B cell (primary cell): ENCODE results near the gene DNAAF3. TPM values are rescaled to one million over a fixed set of nuclear protein-coding genes. Genes with fewer than 3 reads are reported as not detected.

ENCODE experiments used
- ATAC-seq: fragments of 200-7000 bp; cut with Tn5 transposase; one replicate; pipeline ENCODE4 v1.10.0; 2021; ENCODE audit warnings: low read depth, mild to moderate bottlenecking, moderate number of reproducible peaks, moderate library complexity
- CTCF ChIA-PET: fragments of 350-600 bp; sonication (Branson Sonifier 250); formaldehyde crosslinking; loops from one replicate; lab custom pipeline; 2021; ENCODE audit warnings: antibody characterized with exemption, inconsistent platforms; lab: Charles Lee
- POLR2A ChIA-PET: fragments of 350-600 bp; sonication (Branson Sonifier 250); formaldehyde crosslinking; loops from one replicate; lab custom pipeline; 2021; ENCODE audit warnings: antibody characterized with exemption; lab: Charles Lee
- DNase-seq: peaks from one replicate; pipeline ENCODE4 v3.0.0; 2013
- H2AFZ ChIP-seq: 2 replicates; pipeline ENCODE4 v1.6.1; 2012; ENCODE audit warnings: mild to moderate bottlenecking, low read depth, low read length; ENCODE audit not compliant: insufficient read depth, poor library complexity, severe bottlenecking
- H3K27ac ChIP-seq, 2 donors: 1 replicate in 1 of 2; 2 replicates in 1 of 2; pipeline ENCODE4 v1.5.1; 2012 to 2013; ENCODE audit warnings: low read length in 2 of 2, mild to moderate bottlenecking in 2 of 2, moderate library complexity in 1 of 2
- H3K27me3 ChIP-seq, 4 experiments: fragments of 200-600 bp in 1 of 4; sonication (generic) in 1 of 4; replicated peaks in 1 of 4; 1 replicate in 2 of 4; 2 replicates in 2 of 4; pipeline versions ENCODE4 v1.6.1 to v1.7.0; 2013 to 2016; ENCODE audit warnings: low read length in 3 of 4, mild to moderate bottlenecking in 2 of 4, mixed read lengths in 1 of 4, moderate library complexity in 1 of 4; ENCODE audit not compliant: insufficient read depth in 4 of 4, control insufficient read depth in 3 of 4; ENCODE audit errors: control extremely low read depth in 1 of 4
- H3K36me3 ChIP-seq, 2 experiments: replicated peaks in 1 of 2; 1 replicate in 1 of 2; 2 replicates in 1 of 2; pipeline versions ENCODE4 v1.6.1 to v1.7.1; 2013; ENCODE audit warnings: low read length in 1 of 2; ENCODE audit not compliant: insufficient read depth in 2 of 2, control insufficient read depth in 1 of 2; ENCODE audit errors: control extremely low read depth in 1 of 2, extremely low read depth in 1 of 2
- H3K4me1 ChIP-seq, 2 donors: fragments of 200-600 bp in 1 of 2; sonication (generic) in 1 of 2; 1 replicate in 1 of 2; 2 replicates in 1 of 2; pipeline versions ENCODE4 v1.5.1 to v1.6.1; 2013 to 2017; ENCODE audit warnings: low read length in 2 of 2; ENCODE audit not compliant: control insufficient read depth in 2 of 2, insufficient read depth in 2 of 2
- H3K4me2 ChIP-seq: replicated peaks from 2 replicates; pipeline ENCODE3; 2012; ENCODE audit warnings: mild to moderate bottlenecking, low read depth, low read length; ENCODE audit not compliant: poor library complexity, severe bottlenecking
- H3K4me3 ChIP-seq, 5 experiments: fragments of 200-600 bp in 1 of 5; sonication (generic) in 1 of 5; 1 replicate in 3 of 5; 2 replicates in 2 of 5; pipeline versions ENCODE4 v1.5.1 to v1.7.0; 2011 to 2016; ENCODE audit warnings: low read length in 4 of 5, mild to moderate bottlenecking in 4 of 5, low read depth in 2 of 5, control low read depth in 1 of 5, moderate library complexity in 1 of 5; ENCODE audit not compliant: insufficient read depth in 1 of 5; ENCODE audit errors: control extremely low read depth in 1 of 5, extremely low read depth in 1 of 5
- H3K79me2 ChIP-seq: fragments of 200-600 bp; sonication (generic); one replicate; pipeline ENCODE4 v1.6.0; 2016; ENCODE audit warnings: low read length; ENCODE audit not compliant: control insufficient read depth, insufficient read depth
- H3K9ac ChIP-seq: fragments of 200-600 bp; sonication (generic); 2 replicates; pipeline ENCODE4 v1.6.1; 2017; ENCODE audit warnings: mild to moderate bottlenecking, low read length, moderate library complexity
- H3K9me3 ChIP-seq, 3 donors: one replicate each; pipeline versions ENCODE4 v1.6.1 to v1.7.1; 2013; ENCODE audit warnings: low read length in 2 of 3; ENCODE audit not compliant: control insufficient read depth in 2 of 3, insufficient read depth in 1 of 3; ENCODE audit errors: control extremely low read depth in 1 of 3
- H4K20me1 ChIP-seq: 2 replicates; pipeline ENCODE4 v1.6.0; 2012; ENCODE audit warnings: mild to moderate bottlenecking, low read length; ENCODE audit not compliant: insufficient read depth, control insufficient read depth, poor library complexity, severe bottlenecking
- H3K27ac Mint-ChIP-seq: one replicate; pipeline ENCODE4 v1.8.0; 2021; ENCODE audit warnings: mixed read lengths
- H3K27me3 Mint-ChIP-seq: one replicate; pipeline ENCODE4 v1.8.0; 2021; ENCODE audit warnings: mixed read lengths
- H3K4me1 Mint-ChIP-seq: one replicate; pipeline ENCODE4 v1.8.0; 2021; ENCODE audit warnings: mixed read lengths
- H3K4me3 Mint-ChIP-seq: one replicate; pipeline ENCODE4 v1.8.0; 2021; ENCODE audit warnings: mixed read lengths
- H3K9me3 Mint-ChIP-seq: one replicate; pipeline ENCODE4 v1.8.0; 2022; ENCODE audit warnings: mixed read lengths; ENCODE audit not compliant: insufficient read depth
- EZH2 ChIP-seq: IDR thresholded peaks from 2 replicates; pipeline ENCODE4 v1.6.1; 2012; ENCODE audit warnings: borderline replicate concordance, low read depth, mild to moderate bottlenecking, moderate library complexity, low read length; ENCODE audit not compliant: insufficient read depth, poor library complexity, severe bottlenecking
- whole genome bisulfite sequencing: methylation state at CpG from one replicate; pipeline ENCODE4 v1.1.5; 2013; ENCODE audit warnings: missing lambda C conversion rate; ENCODE audit not compliant: insufficient coverage; 5-methylcytosine and 5-hydroxymethylcytosine counted together
- intact Hi-C: fragments of 100-400 bp; cut with micrococcal nuclease; formaldehyde crosslinking; loops from one replicate; pipeline ENCODE4 v1.10.0; 2022
- polyA plus RNA-seq: library from polyadenylated mRNA; depleted of rRNA; stranded (reverse); fragments of >200 nt; gene quantifications from 2 replicates; pipeline ENCODE4 v1.2.3, GENCODE V29; 2012
- total RNA-seq, 2 donors: library from RNA; stranded (reverse); fragments of 120-200 nt in 1 of 2; gene quantifications; 1 replicate in 1 of 2; 2 replicates in 1 of 2; pipeline versions ENCODE4 v1.2.3 to v1.2.4, GENCODE V29; 2013 to 2022
- TF ChIP-seq, protein P1 (sequence below): fragments of 200-600 bp; IDR thresholded peaks from one replicate; pipeline ENCODE4 v1.8.0; 2022; ENCODE audit warnings: antibody characterized with exemption, mild to moderate bottlenecking

The DNAAF3 gene
- total and polyA plus RNA-seq, 2 donors (not counting 1 experiment from before 2014, with no cell fraction given), result not detected

DNA sequence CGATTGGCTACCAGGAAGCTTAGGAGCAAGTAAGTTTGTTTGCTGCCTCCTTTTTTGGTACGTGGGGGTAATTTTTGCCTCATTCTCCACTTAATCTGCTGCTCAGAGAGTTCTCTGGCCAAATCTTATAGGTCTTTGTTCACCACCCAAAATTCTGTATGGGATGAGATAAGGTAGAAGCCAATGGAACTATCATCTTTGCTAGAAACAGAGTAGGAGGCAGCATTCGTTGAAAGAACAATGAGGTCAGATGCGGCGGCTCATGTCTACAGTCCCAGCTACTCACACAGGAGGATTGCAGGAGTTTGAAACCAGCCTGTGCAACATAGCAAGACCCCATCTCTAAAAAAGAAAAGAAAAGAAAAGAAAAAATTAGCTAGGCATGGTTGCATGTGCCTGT lies 5.0 kb upstream of the DNAAF3 start:
- Mint-ChIP-seq H3K9me3 (peaks cover 4% of the 10 kb centered on the region), H3K4me3 (no peak overlapping the region), H3K4me1 (peaks cover 23% of the 10 kb centered on the region), H3K27me3 (peaks cover 72% of the 10 kb centered on the region), H3K27ac (no peak overlapping the region)
- DNase-seq, result no peak
- Histone ChIP-seq H2AFZ (no peak overlapping the region), H4K20me1 (no peaks in the 10 kb centered on the region), H3K79me2 (no peaks in the 10 kb centered on the region), H3K9me3 (peaks cover 0 to 51% (median 12%) of the 10 kb centered on the region in 3 donors), H3K4me1 (peaks cover 27 to 40% of the 10 kb centered on the region in 2 donors), H3K27ac (no peak overlapping the region), H3K27me3 (peaks cover 0 to 85% (median 47%) of the 10 kb centered on the region in 4 experiments), H3K36me3 (no peaks in the 10 kb centered on the region), H3K4me2 (no peak overlapping the region), H3K4me3 (no peak overlapping the region), H3K9ac (no peak overlapping the region)
- ATAC-seq, result no peak
- no peak for TF ChIP-seq EZH2
- TF ChIP-seq, protein P1, sequence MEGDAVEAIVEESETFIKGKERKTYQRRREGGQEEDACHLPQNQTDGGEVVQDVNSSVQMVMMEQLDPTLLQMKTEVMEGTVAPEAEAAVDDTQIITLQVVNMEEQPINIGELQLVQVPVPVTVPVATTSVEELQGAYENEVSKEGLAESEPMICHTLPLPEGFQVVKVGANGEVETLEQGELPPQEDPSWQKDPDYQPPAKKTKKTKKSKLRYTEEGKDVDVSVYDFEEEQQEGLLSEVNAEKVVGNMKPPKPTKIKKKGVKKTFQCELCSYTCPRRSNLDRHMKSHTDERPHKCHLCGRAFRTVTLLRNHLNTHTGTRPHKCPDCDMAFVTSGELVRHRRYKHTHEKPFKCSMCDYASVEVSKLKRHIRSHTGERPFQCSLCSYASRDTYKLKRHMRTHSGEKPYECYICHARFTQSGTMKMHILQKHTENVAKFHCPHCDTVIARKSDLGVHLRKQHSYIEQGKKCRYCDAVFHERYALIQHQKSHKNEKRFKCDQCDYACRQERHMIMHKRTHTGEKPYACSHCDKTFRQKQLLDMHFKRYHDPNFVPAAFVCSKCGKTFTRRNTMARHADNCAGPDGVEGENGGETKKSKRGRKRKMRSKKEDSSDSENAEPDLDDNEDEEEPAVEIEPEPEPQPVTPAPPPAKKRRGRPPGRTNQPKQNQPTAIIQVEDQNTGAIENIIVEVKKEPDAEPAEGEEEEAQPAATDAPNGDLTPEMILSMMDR, result no peak
- WGBS, result 83% methylated on average over 2 of the region's 5 CpGs
- POLR2A ChIA-PET, result interaction anchor here (0.6 kb wide), 1 partner anchor 25 kb away, joined by 4 read pairs; no protein-coding TSS in a partner anchor
- CTCF ChIA-PET, result no interaction called here
- intact Hi-C loops, result no loop called here

GRCh38 chr19:55169136-55169535 lies 2.7 kb upstream of the DNAAF3 start:
- H3K4me3 ChIP-seq, result no peak overlapping the region
- Mint-ChIP-seq H3K9me3 (peaks cover 4% of the 10 kb centered on the region), H3K27me3 (peaks cover 68% of the 10 kb centered on the region), H3K4me3 (no peak overlapping the region), H3K4me1 (peaks cover 22% of the 10 kb centered on the region), H3K27ac (no peak overlapping the region)
- TF ChIP-seq EZH2, result no peak
- TF ChIP-seq, protein P1, result no peak
- no peak for ATAC-seq
- H3K4me2 ChIP-seq, result no peak overlapping the region
- no peaks in the 10 kb centered on the region for H3K79me2 ChIP-seq
- no peaks in the 10 kb centered on the region for H3K36me3 ChIP-seq
- no peaks in the 10 kb centered on the region for H4K20me1 ChIP-seq
- ChIA-PET POLR2A (no interaction called here), CTCF (no interaction called here)
- peaks cover 0 to 76% (median 35%) of the 10 kb centered on the region in 4 experiments for H3K27me3 ChIP-seq
- H2AFZ ChIP-seq, result no peak overlapping the region
- peaks cover 0 to 41% (median 1%) of the 10 kb centered on the region in 3 donors for H3K9me3 ChIP-seq
- intact Hi-C loops, result no loop called here
- WGBS, result 65% methylated on average over 3 of the region's 4 CpGs
- H3K27ac ChIP-seq, result no peak overlapping the region
- DNase-seq, result no peak
- H3K4me1 ChIP-seq, result peaks cover 27 to 34% of the 10 kb centered on the region in 2 donors
- no peak overlapping the region for H3K9ac ChIP-seq
